Kidney (tissue), 14 donors: ENCODE data around the gene POU3F3. TPM values are rescaled to one million over a fixed set of nuclear protein-coding genes. Genes with fewer than 3 reads are reported as not detected.

Experiments
- DNase-seq, 5 donors: peaks; one replicate each; pipeline ENCODE4 v3.0.0-alpha.2; 2013 to 2020
- FAIRE-seq: peaks from 2 replicates; lab custom pipeline; 2012; peaks lifted over from hg19 to GRCh38; lab: Jason Lieb, UNC
- H3K27ac ChIP-seq, 2 donors: one replicate each; pipeline ENCODE4 v1.7.0; 2013; ENCODE audit warnings: low read depth in 2 of 2, low read length in 2 of 2, inconsistent platforms in 1 of 2
- H3K27me3 ChIP-seq: one replicate; pipeline ENCODE4 v1.7.1; 2013; ENCODE audit warnings: low read length, inconsistent platforms; ENCODE audit not compliant: control insufficient read depth, insufficient read depth
- H3K36me3 ChIP-seq, 3 donors: one replicate each; pipeline versions ENCODE4 v1.7.0 to v1.7.1; 2013; ENCODE audit warnings: low read length in 3 of 3, control low read depth in 1 of 3, inconsistent platforms in 1 of 3; ENCODE audit not compliant: insufficient read depth in 3 of 3, control insufficient read depth in 2 of 3
- H3K4me1 ChIP-seq, 3 donors: one replicate each; pipeline versions ENCODE4 v1.7.0 to v1.7.1; 2013; ENCODE audit warnings: low read length in 3 of 3, inconsistent platforms in 1 of 3, low read depth in 1 of 3; ENCODE audit not compliant: control insufficient read depth in 2 of 3, insufficient read depth in 2 of 3
- H3K4me3 ChIP-seq, 3 donors: one replicate each; pipeline versions ENCODE4 v1.7.0 to v1.8.1; 2013; ENCODE audit warnings: low read length in 3 of 3, control low read depth in 1 of 3, inconsistent platforms in 1 of 3
- H3K9ac ChIP-seq, 3 donors: one replicate each; pipeline versions ENCODE4 v1.7.0 to v1.7.1; 2013; ENCODE audit warnings: low read length in 3 of 3, control low read depth in 1 of 3, inconsistent platforms in 1 of 3
- H3K9me3 ChIP-seq, 3 donors: one replicate each; pipeline versions ENCODE4 v1.7.0 to v1.7.1; 2013; ENCODE audit warnings: low read length in 3 of 3, control low read depth in 1 of 3, inconsistent platforms in 1 of 3; ENCODE audit not compliant: control insufficient read depth in 2 of 3, insufficient read depth in 1 of 3
- intact Hi-C: fragments of 100-400 bp; cut with DNase I; formaldehyde crosslinking; loops from one replicate; pipeline ENCODE4 v1.11.1; 2022
- polyA plus RNA-seq: library from polyadenylated mRNA; stranded (reverse); fragments of 350-450 nt; fragmentation: Illumina TruSeq; extraction: RNeasy Lipid Tissue Mini Kit (QIAGEN cat#74804); gene quantifications from one replicate; pipeline ENCODE4 v1.2.3, GENCODE V29; 2014; ENCODE audit warnings: low read depth, low replicate concordance; ENCODE audit not compliant: insufficient read depth
- total RNA-seq: library from RNA; stranded (reverse); fragmentation: NEBNext Ultra II Directional; extraction: Animal tissue kit (Norgen Biotek cat#: 25700); gene quantifications from one replicate; pipeline ENCODE4 v1.2.1, GENCODE V29; 2021
- TF ChIP-seq, protein P1 (sequence below): IDR thresholded peaks from 3 replicates; pipeline ENCODE4 v1.5.1; 2012; ENCODE audit warnings: mild to moderate bottlenecking, moderate library complexity, borderline replicate concordance; ENCODE audit not compliant: insufficient read depth; ENCODE audit errors: extremely low read depth
- donor health status: control.
- donor health status: control.
- donor health status: control.
- donor health status: control.
- donor health status: control.
- donor health status: DM: yes; HTN: yes; CAD: no.
- donor health status: Normal renal cell carcinoma (clear cell type).

Gene POU3F3
- total and polyA plus RNA-seq, 2 donors from 2014 or later, result 31.4 to 118 TPM

DNA sequence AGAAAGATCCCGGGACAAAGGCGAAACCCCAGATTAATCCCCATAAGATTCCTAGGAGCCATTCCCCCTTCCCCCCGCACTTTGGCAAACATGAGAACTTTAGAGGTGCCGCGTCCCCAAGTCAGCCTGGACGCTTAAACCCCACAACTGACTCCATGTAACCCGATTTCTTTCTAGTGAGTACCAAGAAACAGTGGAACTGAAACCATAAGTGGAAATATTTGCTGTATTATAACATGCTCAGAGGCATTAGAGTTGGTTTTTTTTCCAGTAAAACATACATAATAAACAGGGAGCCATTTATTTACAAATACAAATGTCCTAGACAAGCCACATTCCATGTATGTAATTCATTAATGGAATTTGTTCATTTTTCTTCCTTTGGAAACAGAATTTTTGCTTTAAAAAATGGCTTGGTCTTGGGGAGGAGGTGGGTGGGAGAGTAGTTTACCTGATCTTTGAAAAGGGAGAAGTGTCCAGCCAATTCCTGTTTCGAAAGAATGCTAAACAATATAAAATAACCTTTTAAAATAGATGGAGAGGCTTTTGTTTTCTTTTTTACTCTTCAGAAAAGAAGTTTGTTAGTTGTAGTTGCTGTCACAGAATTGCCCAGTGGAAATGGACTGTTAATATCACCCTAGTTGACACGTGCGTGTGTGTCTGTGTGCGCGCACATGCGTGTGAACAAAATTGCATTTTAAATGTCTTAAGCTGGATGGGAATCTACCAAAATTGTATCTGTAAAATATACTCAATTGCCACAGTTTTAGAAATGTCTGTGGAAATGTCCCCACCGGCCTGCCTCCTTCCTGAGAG lies 10.6 kb downstream of the POU3F3 start:
- Histone ChIP-seq H3K4me1 (peaks cover 0 to 5% (median 0%) of the 10 kb centered on the region in 3 donors), H3K4me3 (peak overlapping the region in 1 of 3 donors; percentile 50), H3K9ac (peak overlapping the region; percentile 10 to 89 (median 42)), H3K36me3 (no peaks in the 10 kb centered on the region), H3K27ac (peak overlapping the region; percentile 89 to 94), H3K27me3 (peaks cover 67% of the 10 kb centered on the region), H3K9me3 (no peaks in the 10 kb centered on the region)
- intact Hi-C loops, result no loop called here
- TF ChIP-seq, protein P1, sequence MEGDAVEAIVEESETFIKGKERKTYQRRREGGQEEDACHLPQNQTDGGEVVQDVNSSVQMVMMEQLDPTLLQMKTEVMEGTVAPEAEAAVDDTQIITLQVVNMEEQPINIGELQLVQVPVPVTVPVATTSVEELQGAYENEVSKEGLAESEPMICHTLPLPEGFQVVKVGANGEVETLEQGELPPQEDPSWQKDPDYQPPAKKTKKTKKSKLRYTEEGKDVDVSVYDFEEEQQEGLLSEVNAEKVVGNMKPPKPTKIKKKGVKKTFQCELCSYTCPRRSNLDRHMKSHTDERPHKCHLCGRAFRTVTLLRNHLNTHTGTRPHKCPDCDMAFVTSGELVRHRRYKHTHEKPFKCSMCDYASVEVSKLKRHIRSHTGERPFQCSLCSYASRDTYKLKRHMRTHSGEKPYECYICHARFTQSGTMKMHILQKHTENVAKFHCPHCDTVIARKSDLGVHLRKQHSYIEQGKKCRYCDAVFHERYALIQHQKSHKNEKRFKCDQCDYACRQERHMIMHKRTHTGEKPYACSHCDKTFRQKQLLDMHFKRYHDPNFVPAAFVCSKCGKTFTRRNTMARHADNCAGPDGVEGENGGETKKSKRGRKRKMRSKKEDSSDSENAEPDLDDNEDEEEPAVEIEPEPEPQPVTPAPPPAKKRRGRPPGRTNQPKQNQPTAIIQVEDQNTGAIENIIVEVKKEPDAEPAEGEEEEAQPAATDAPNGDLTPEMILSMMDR, result no peak
- no peak for FAIRE-seq
- DNase-seq, result peak in 2 of 5 donors; percentile 29 to 31

DNA sequence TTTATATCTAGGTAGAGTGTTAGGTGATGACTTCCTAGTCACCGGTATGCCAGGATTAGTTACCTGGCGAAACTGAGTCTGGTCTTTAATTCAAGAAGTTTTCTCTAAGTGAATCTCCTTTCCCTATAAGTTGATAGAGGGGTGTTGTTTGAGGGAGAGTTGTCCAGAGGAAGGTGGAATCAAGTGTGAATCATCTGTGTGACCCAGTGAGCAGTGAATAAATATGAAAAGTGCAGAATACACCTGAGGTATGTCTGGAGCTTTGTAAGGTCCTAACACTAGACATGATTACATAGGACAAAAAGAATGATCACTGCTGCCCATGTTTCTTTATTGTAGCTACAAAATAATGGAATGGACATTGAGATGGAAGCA lies 11.2 kb downstream of the POU3F3 start:
- Histone ChIP-seq H3K9me3 (no peaks in the 10 kb centered on the region), H3K4me1 (peaks cover 0 to 5% (median 0%) of the 10 kb centered on the region in 3 donors), H3K4me3 (peak overlapping the region in 1 of 3 donors; percentile 50), H3K27me3 (peaks cover 64% of the 10 kb centered on the region), H3K9ac (peak overlapping the region in 1 of 3 donors; percentile 89), H3K27ac (peak overlapping the region; percentile 89 to 94), H3K36me3 (no peaks in the 10 kb centered on the region)
- DNase-seq (peak in 1 of 5 donors; percentile 2), FAIRE-seq (no peak)
- TF ChIP-seq, protein P1, result no peak
- intact Hi-C loops, result no loop called here

DNA sequence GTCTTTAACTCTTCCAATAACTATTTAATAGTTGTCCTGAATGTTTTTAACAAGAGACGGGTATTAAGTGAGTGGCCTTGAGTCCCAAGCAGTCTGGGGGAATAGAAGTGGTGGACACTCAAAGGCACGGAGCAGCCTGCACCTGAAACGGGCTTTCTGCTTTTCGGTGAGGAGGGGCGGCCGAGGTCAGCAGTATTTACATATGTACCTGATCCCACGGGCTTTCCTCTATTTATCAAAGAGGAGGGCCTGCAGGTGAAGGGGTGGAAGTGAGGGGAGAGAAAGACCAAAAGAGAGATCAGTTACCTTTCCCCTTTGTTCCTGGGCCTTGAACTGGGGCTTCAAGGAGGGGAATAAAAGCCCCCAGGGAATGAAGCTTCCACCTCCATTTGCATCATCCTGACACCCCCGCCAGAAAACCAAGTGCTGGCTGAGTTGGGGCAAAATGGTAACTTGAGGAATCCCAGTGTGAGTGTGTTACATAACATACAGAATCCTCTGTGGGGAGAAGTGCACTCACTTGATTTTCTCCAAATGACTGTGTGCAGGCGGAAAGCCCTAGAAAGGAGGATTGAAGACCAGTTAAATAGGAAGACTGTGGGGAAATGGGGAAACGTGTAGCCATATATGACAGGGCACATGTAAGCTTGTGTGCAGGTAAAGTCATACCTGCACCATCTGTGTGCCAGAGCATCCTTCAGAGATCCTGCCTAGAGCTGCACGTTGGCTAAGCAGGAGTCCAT lies 12.4 kb downstream of the POU3F3 start:
- Histone ChIP-seq H3K4me3 (peak overlapping the region in 1 of 3 donors; percentile 54), H3K9me3 (no peaks in the 10 kb centered on the region), H3K9ac (peak overlapping the region in 1 of 3 donors; percentile 89), H3K27me3 (peaks cover 65% of the 10 kb centered on the region), H3K27ac (peak overlapping the region; percentile 89 to 94), H3K36me3 (no peaks in the 10 kb centered on the region), H3K4me1 (peaks cover 0 to 5% (median 0%) of the 10 kb centered on the region in 3 donors)
- TF ChIP-seq, protein P1, result no peak
- DNase-seq (peak in 2 of 5 donors; percentile 14 to 37), FAIRE-seq (no peak)
- intact Hi-C loops, result no loop called here
